Stimulated activated CD8-positive, alpha-beta memory T cell treated with anti-CD3 and anti-CD28 coated beads, Interleukin-2, amount 100 ng/mL, for 48 hours (primary cell): ENCODE data around the gene TINAGL1.

Source experiments
- DNase-seq, 2 donors: peaks; one replicate each; pipeline ENCODE4 v3.0.0-alpha.2; 2020; ENCODE audit warnings: low read depth in 2 of 2

TINAGL1 gene

DNA sequence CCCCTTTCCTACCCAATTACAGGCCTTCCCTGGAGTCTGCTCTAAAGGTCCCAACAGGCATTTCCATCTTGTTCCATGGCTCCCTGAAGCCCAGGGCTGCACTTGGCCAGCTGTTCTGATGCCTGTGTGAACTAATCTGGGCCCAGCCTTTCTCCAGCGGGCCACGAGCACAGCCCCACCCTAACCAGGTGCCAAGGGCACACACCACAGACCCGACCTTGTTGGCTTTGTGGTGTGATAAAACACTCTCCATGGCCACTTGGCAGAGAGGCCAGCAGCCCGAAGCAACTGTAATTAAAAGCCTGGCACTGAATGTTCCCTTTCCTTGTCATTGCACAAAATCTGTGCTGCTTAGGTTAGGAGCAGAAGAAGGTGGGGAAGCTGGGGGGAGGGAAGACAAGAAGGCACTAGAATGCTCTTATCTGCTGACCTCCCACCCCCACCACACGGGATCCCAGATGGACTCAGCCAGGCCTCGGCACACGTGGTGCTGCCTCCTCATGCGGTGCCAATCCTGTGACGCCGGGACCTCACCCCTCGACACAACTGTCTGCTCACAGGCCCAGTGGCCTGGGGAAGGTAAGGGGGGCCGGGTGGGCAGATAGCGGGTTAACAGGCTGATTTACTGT lies 51.1 kb downstream of the TINAGL1 start:
- no peak for DNase-seq

DNA sequence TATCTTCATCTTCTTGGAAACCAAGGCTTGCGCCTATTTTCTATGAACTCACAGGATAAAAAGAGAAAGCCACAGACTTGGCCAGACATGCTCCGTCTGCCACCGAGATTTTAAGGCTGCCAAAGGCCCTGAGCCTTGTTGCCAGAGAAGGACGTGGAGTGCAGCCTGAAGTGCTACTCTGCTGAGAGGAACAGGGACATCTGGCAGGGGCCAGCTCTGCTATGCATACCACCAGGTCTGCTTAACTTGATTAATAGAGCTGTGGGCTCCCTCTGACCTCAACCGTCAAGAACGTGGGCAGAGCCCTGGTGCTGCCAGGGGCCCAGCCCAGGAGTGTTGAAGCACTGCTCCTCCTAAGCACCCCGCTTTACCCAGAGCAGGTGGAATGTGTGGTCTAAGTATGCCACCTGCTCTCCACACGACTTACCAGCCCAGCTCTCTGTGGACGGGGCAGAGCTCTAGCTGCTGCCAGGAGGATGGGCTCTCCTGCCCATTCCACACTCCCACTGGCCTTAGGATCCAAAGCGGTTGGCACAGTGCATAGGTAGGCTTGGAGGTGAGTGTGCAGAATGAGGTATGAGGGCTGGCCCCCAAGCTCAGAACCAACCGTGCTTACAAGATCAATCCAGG lies 51.7 kb downstream of the TINAGL1 start:
- no peak for DNase-seq

DNA sequence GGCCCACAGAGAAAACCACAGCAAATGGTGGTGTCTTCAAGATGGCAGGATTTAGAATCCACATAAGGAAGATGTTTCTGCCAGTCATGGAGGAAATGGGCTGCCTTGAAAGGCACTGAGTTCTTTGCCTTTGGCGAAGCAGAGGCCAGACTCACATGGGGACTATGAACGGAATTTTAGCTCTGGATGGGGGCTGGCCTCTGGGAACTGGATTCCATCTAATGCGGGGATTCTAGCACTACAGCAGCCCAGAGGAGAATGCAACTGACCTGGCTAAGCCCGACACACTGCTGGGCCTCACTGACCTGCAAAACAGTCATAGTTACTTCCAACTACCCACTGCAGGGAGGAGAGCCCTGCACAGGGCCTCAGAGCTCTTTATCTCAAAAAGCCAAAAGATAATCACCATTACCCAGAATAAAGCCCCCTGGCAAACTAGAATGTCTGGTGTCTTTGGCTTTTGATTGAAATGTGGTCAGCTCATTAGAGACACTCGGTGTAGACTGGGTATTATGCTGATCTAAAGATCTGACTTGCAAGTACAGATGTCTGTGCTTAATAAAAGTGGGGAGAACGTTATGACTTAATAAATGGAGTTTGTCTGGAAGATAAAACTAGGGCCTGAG lies 52.7 kb downstream of the TINAGL1 start:
- DNase-seq = no peak

- no peak for DNase-seq
These were observed 56.3 kb downstream of the TINAGL1 start for GRCh38 chr1:31632649-31633048.

DNA sequence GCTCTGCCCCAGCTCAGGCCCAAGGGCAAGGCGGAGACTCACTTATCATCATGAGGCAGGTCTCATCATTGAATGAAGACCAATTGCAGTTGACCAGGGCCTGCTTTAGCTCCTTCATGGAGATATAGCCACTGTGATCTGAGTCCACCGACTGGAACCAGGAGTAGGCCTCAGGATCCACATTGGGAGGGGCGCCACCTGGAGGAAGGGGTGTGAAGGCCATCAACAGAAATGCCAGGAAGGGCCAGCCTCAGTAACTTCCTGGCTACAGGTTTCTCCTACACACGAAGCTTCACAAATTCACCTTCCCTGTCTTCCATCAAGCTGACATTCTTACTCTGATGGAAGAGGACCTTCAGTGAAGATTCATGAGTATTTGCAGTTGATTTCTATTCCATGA lies 56.8 kb downstream of the TINAGL1 start:
- DNase-seq = peak; percentile 21 to 28
